Stimulated activated naive CD8-positive, alpha-beta T cell treated with anti-CD3 and anti-CD28 coated beads, Interleukin-15, Interleukin-2, amounts not matched to agents 100 ng/mL and 50 ng/mL, for 24 hours (primary cell): Measurements from ENCODE around the gene DEDD2.

Experiments
- H3K27ac Mint-ChIP-seq: one replicate; pipeline ENCODE4 v1.8.0; 2021; ENCODE audit warnings: mild to moderate bottlenecking, mixed read lengths
- H3K27me3 Mint-ChIP-seq: one replicate; pipeline ENCODE4 v1.8.0; 2021; ENCODE audit warnings: mixed read lengths
- H3K36me3 Mint-ChIP-seq: one replicate; pipeline ENCODE4 v1.8.0; 2021; ENCODE audit warnings: low read depth, mixed read lengths
- H3K4me1 Mint-ChIP-seq: one replicate; pipeline ENCODE4 v1.8.0; 2021; ENCODE audit warnings: low read depth, mixed read lengths
- H3K4me3 Mint-ChIP-seq: one replicate; pipeline ENCODE4 v1.8.0; 2021; ENCODE audit warnings: mild to moderate bottlenecking, mixed read lengths
- H3K9me3 Mint-ChIP-seq: one replicate; pipeline ENCODE4 v1.8.0; 2021; ENCODE audit warnings: mixed read lengths

The DEDD2 gene

DNA sequence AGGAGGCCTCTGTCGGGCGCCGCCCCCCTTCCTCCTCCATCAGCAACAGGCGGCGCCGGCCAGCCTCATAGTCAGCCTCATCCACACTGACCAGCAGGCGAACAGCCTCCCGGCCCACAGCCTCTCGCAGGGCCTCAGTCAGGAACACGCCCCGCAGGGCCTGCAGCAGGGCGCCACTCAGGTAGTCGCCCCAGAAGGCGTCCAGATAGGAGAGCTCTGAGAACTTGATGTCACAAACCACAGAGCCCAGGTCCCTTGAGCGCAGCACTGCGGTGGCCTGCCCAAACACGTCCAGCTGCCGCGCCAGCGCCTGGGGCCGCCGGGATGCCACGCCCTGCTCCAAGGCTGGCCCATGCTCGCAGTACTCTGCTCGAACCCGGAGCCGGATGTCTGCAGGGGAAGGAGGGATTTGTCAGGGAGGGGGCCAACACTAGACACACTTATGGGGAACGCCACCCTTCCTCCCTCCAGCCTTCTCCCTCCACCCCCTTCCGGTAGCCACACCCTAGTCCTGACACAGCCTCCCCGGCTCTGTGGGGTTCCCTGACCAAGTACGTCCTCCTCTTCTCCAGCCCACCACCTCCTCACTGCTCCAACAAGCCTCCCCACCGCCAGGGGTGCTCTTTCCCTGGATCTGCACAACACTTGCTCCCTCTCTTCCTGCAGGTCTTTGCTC, 17.9 kb downstream of the DEDD2 start:
- Mint-ChIP-seq H3K4me3 (peak overlapping the region; percentile 50), H3K27ac (peak overlapping the region; percentile 89), H3K27me3 (no peaks in the 10 kb centered on the region), H3K36me3 (peaks cover 55% of the 10 kb centered on the region), H3K4me1 (peaks cover 83% of the 10 kb centered on the region), H3K9me3 (no peaks in the 10 kb centered on the region)

DNA sequence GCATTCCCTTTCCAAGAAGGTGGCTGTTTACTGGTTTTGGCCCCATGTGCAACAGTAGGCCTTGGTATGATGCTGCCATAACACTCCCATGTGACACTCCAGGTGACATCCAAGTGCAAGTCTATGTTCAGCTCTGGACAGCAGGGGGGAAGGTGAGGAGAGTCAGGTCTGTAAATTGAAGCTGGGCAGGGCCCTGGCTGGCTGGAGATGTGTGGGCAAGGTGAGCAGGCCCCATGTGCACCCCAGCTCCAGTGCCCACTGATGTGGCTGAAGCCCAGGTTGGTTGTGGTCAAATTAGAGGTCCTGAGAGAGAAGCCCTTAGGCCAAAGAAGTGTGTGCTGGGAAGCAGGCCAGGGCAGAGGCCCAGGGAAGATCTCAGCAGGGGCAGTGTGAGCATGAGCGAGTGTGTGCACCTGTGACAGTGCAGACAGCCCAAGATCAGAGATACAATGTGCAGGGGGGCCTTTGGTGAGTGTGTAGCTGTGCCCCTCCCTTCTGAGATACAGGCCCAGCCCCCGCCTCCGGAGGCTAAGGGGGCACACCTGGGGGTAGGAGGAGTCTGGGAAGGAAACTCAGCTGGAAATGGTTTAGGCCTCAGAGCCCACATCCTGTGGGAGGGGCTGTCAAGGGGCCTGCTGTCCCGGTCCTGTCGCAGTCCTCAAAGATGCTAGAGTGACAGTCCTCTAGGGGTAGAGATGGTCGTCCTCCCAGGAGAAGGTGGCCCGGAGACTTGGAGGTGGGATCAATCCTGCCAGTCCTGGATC, 18.6 kb downstream of the DEDD2 start:
- H3K27me3 Mint-ChIP-seq: no peaks in the 10 kb centered on the region
- peaks cover 56% of the 10 kb centered on the region for H3K36me3 Mint-ChIP-seq
- H3K4me3 Mint-ChIP-seq: peak overlapping the region; percentile 50
- peak overlapping the region; percentile 89 for H3K27ac Mint-ChIP-seq
- H3K9me3 Mint-ChIP-seq: peaks cover under 1% of the 10 kb centered on the region
- peaks cover 78% of the 10 kb centered on the region for H3K4me1 Mint-ChIP-seq

GRCh38 chr19:42197375-42197817, 20.1 kb downstream of the DEDD2 start:
- peaks cover 73% of the 10 kb centered on the region for H3K4me1 Mint-ChIP-seq
- H3K27me3 Mint-ChIP-seq: no peaks in the 10 kb centered on the region
- peaks cover 49% of the 10 kb centered on the region for H3K36me3 Mint-ChIP-seq
- peak overlapping the region; percentile 5 for H3K4me3 Mint-ChIP-seq
- H3K27ac Mint-ChIP-seq: peak overlapping the region; percentile 52
- H3K9me3 Mint-ChIP-seq: peaks cover 4% of the 10 kb centered on the region

DNA sequence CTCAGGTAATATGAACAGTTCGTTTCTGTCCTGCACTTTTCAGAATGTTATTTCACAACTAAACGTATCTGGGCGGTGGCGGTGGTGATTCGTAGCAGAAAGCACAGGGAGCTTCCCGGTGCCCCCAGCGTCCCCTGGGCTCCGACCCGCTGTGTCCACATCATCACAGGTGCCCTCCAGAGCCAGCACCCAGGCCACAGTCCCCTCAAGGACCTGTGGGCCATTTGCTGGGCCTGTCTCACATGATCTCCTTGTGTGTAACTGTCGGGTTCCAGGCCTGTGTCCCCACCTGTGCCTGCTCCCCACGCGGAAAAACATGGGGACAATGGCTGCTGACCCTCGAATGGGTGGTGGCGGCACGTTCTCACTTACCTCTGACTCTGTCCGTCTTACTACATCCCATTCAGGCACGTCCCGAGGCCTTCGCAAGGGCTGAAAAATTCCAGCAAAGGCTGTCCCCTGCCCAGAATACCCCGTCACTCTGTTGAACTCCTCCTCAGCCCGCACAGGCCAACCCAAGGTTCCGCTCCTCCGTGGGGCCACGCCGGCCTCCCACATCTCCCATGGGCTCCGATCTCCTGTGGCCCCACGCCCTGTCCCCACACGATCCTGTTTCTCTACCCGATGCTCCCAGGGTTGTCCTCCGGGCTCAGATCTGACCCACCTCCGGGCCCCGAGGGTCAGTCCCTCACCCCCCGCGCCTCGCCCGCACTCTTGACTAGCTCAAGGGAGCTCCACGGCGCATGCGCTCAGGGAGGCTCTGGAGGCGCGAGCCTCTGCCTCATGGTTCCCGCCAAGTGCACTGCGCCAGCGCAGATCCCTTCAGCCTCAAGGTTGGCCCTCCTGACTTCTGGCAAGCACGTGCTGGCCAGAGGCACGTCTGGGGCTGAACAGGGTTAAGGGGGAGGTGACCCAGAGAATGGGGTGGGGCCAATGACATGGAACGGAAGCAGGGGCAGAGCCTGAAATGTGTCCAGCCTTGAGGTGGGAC, 21.2 kb downstream of the DEDD2 start:
- peaks cover 73% of the 10 kb centered on the region for H3K4me1 Mint-ChIP-seq
- peaks cover 4% of the 10 kb centered on the region for H3K9me3 Mint-ChIP-seq
- H3K27ac Mint-ChIP-seq: no peak overlapping the region
- peaks cover 42% of the 10 kb centered on the region for H3K36me3 Mint-ChIP-seq
- no peaks in the 10 kb centered on the region for H3K27me3 Mint-ChIP-seq
- H3K4me3 Mint-ChIP-seq: no peak overlapping the region

DNA sequence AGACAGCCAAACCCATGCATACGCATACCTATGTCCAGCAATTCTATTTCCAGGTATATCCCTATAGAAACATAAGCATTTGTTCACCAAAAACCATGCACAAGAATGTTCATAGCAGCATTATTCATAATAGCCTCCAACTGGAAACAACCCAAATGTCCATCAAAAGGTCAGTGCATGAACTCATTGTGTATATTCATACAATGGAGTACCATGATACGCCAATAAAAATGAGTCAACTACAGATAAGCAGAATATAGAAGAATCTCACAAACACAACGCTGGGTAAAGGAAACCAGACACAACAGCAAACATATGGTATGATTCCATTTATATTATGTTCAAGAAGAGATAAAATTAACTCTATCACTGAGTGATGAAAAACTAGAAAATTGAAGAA, 23.8 kb downstream of the DEDD2 start:
- H3K36me3 Mint-ChIP-seq: peaks cover 29% of the 10 kb centered on the region
- no peaks in the 10 kb centered on the region for H3K27me3 Mint-ChIP-seq
- peaks cover 55% of the 10 kb centered on the region for H3K4me1 Mint-ChIP-seq
- no peak overlapping the region for H3K27ac Mint-ChIP-seq
- H3K4me3 Mint-ChIP-seq: no peak overlapping the region
- H3K9me3 Mint-ChIP-seq: peaks cover 4% of the 10 kb centered on the region

- Mint-ChIP-seq H3K27ac (no peak overlapping the region), H3K4me1 (peaks cover 52% of the 10 kb centered on the region), H3K27me3 (no peaks in the 10 kb centered on the region), H3K36me3 (peaks cover 26% of the 10 kb centered on the region), H3K9me3 (peaks cover 4% of the 10 kb centered on the region), H3K4me3 (no peak overlapping the region)
Observed at GRCh38 chr19:42193294-42193693, 24.2 kb downstream of the DEDD2 start.

GRCh38 chr19:42191855-42192254, 25.6 kb downstream of the DEDD2 start:
- peaks cover 20% of the 10 kb centered on the region for H3K36me3 Mint-ChIP-seq
- H3K27me3 Mint-ChIP-seq: no peaks in the 10 kb centered on the region
- H3K27ac Mint-ChIP-seq: peak overlapping the region; percentile 10
- H3K4me1 Mint-ChIP-seq: peaks cover 42% of the 10 kb centered on the region
- H3K9me3 Mint-ChIP-seq: peaks cover 4% of the 10 kb centered on the region
- no peak overlapping the region for H3K4me3 Mint-ChIP-seq

GRCh38 chr19:42191330-42191729, 26.1 kb downstream of the DEDD2 start:
- Mint-ChIP-seq H3K4me3 (no peak overlapping the region), H3K27me3 (no peaks in the 10 kb centered on the region), H3K27ac (peak overlapping the region; percentile 10), H3K9me3 (peaks cover 4% of the 10 kb centered on the region), H3K4me1 (peaks cover 38% of the 10 kb centered on the region), H3K36me3 (peaks cover 15% of the 10 kb centered on the region)

DNA sequence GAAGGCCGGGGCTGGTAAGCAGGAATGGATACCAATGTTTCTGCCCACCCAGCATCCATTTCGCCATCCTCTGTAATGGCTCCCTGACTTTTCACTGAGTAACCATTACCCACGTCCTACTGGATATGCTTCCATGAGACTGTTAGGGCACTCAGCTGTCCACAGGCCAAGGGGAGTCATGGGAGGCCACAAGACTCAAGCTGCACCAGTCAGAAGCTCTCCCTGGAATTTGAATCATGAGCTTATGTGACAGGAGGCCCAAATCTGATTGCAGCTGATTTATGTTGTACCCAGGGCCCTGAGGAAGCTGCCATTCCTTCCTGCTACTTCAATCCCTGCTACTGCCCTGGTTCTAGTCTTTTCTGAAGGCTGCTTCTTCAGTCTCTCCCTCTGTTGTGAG, 28.3 kb downstream of the DEDD2 start:
- H3K27ac Mint-ChIP-seq: no peak overlapping the region
- H3K4me1 Mint-ChIP-seq: peaks cover 50% of the 10 kb centered on the region
- H3K27me3 Mint-ChIP-seq: no peaks in the 10 kb centered on the region
- peaks cover 4% of the 10 kb centered on the region for H3K9me3 Mint-ChIP-seq
- no peak overlapping the region for H3K4me3 Mint-ChIP-seq
- H3K36me3 Mint-ChIP-seq: peaks cover 9% of the 10 kb centered on the region

GRCh38 chr19:42188665-42189064, 28.8 kb downstream of the DEDD2 start:
- H3K27me3 Mint-ChIP-seq: no peaks in the 10 kb centered on the region
- no peak overlapping the region for H3K4me3 Mint-ChIP-seq
- peaks cover 4% of the 10 kb centered on the region for H3K36me3 Mint-ChIP-seq
- no peak overlapping the region for H3K27ac Mint-ChIP-seq
- H3K9me3 Mint-ChIP-seq: peaks cover 2% of the 10 kb centered on the region
- H3K4me1 Mint-ChIP-seq: peaks cover 49% of the 10 kb centered on the region

GRCh38 chr19:42185277-42185676, 32.2 kb downstream of the DEDD2 start:
- Mint-ChIP-seq H3K27me3 (no peaks in the 10 kb centered on the region), H3K9me3 (no peaks in the 10 kb centered on the region), H3K27ac (peak overlapping the region; percentile 22), H3K36me3 (no peaks in the 10 kb centered on the region), H3K4me1 (peaks cover 42% of the 10 kb centered on the region), H3K4me3 (no peak overlapping the region)

DNA sequence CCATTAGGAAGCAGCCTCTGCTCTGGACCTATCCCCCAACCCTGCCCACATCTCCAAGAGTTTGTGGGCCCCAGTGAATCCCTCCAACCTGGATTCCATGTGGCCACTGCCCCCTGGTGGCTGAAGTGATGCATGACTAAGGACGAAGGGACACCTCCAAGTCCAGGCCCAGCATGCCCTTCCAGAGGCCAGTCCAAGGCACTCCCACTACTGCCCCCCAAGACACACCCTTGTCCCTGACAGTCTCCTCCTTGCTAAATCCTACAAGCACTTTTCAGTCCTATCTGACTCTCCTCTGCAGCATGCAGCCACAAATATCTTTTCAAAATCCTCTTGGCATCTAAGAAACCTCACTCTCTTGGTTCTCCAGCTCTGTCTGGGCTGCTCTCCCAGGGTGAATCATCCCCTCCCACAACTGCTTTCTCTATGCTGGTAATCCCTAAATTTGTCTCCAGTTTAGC, 33.0 kb downstream of the DEDD2 start:
- Mint-ChIP-seq H3K27me3 (no peaks in the 10 kb centered on the region), H3K36me3 (no peaks in the 10 kb centered on the region), H3K9me3 (no peaks in the 10 kb centered on the region), H3K27ac (peak overlapping the region; percentile 3), H3K4me1 (peaks cover 42% of the 10 kb centered on the region), H3K4me3 (no peak overlapping the region)

DNA sequence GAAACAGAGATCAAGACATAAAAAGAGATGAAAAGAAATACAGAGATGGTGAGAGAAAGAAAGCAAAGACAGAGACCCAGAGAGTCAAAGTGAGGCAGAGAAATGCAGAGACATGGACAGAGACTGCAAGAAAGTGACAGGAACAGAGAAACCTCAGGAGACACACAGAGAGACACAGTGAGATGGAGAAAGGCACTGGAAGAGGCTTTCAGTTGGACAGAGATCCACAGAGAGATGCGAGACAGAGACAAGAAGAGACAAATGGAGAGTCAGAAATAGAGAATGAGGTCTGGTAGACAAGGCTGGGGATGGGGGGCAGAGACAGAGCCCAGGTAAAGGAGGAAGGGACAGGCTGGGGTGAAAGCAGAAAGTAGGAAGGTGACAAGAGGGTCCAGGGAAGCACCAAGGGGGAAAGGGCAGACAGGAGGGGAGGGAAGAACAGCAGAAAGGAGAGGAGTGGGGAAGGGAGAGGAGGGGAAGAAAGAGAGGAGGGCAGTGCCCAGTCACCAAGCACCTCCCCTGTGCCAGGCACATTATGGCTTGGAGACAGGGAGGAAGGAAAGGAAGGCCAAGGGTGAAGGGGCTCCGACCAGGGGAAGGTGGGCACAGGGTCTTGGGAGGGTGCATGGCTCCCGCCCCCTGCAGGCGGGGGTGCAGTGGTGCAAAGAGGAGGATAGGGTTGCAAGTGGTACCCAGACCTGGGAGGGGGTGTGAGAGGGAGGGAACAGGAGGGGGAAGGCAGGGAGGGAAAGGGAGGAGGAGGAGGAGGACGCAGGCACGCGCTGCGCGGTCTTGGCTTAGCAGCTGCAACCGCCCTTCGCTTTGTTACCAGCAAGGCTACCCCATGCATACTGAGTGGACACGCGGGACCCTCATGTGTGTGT, 38.4 kb downstream of the DEDD2 start:
- no peak overlapping the region for H3K4me3 Mint-ChIP-seq

DNA sequence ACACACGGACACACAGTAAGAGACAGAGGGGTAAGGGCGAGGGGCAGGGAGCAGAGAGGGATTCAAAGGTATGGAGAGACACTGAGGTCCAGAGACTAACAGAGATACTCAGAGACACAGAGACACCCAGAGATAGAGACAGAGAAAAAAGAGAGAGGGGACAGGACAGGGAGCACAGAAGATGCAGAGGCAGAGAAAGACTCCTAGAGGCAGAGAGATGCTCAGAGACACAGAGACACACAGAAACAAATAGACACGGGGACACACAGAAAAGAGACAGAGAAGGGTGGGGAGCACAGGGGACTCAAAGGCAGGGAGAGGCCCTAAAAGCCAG, 39.8 kb downstream of the DEDD2 start:
- Mint-ChIP-seq H3K27ac (no peak overlapping the region), H3K9me3 (no peaks in the 10 kb centered on the region), H3K27me3 (peaks cover 28% of the 10 kb centered on the region), H3K4me3 (no peak overlapping the region), H3K36me3 (no peaks in the 10 kb centered on the region), H3K4me1 (peaks cover 24% of the 10 kb centered on the region)

More for the DNA sequence above, 38.4 kb downstream of the DEDD2 start:
- H3K36me3 Mint-ChIP-seq: no peaks in the 10 kb centered on the region
- H3K27ac Mint-ChIP-seq: no peak overlapping the region
- no peaks in the 10 kb centered on the region for H3K9me3 Mint-ChIP-seq
- peaks cover 23% of the 10 kb centered on the region for H3K27me3 Mint-ChIP-seq
- H3K4me1 Mint-ChIP-seq: peaks cover 34% of the 10 kb centered on the region
